Astrocyte of the cerebellum (primary cell): ENCODE data around the gene ZBTB8B.

ENCODE experiments used
- DNase-seq: peaks from one replicate; pipeline ENCODE4 v3.0.0-alpha.2; 2011; ENCODE audit warnings: low read depth
- H3K4me3 ChIP-seq: 2 replicates; pipeline ENCODE4 v1.5.1; 2011; ENCODE audit warnings: mild to moderate bottlenecking, low read depth, low read length, moderate library complexity
- in situ Hi-C: cut with HindIII; loops from 2 replicates; pipeline ENCODE4 v1.10.0; 2017; ENCODE audit warnings: low sequenced_read_pairs
- TF ChIP-seq, protein P1 (sequence below): IDR thresholded peaks from 2 replicates; pipeline ENCODE4 v1.5.1; 2012; ENCODE audit warnings: low read length, low read depth, moderate library complexity, mild to moderate bottlenecking; ENCODE audit errors: missing control alignments

Gene ZBTB8B

DNA sequence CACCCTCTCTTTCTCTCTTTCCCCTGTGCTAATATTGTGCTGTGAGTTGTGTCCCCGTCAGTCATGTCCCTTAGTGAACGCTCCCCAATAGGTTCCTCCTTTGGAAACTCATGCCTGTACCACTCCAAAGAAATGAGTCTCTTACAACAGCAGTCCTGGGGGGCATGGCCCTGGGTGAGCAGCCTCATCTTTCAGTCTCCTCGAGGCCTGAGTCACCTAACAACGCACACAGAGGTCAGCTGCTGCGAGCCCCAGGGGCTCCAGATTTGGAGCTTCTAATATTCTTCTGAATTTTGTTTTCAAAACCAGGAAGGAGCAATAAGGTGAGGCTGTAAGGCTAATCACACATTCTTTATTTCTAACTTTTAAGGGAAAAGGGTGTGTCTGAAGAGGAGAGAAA lies 43.9 kb downstream of the ZBTB8B start:
- DNase-seq: no peak
- in situ Hi-C loops: no loop called here
- no peak overlapping the region for H3K4me3 ChIP-seq
- TF ChIP-seq, protein P1, sequence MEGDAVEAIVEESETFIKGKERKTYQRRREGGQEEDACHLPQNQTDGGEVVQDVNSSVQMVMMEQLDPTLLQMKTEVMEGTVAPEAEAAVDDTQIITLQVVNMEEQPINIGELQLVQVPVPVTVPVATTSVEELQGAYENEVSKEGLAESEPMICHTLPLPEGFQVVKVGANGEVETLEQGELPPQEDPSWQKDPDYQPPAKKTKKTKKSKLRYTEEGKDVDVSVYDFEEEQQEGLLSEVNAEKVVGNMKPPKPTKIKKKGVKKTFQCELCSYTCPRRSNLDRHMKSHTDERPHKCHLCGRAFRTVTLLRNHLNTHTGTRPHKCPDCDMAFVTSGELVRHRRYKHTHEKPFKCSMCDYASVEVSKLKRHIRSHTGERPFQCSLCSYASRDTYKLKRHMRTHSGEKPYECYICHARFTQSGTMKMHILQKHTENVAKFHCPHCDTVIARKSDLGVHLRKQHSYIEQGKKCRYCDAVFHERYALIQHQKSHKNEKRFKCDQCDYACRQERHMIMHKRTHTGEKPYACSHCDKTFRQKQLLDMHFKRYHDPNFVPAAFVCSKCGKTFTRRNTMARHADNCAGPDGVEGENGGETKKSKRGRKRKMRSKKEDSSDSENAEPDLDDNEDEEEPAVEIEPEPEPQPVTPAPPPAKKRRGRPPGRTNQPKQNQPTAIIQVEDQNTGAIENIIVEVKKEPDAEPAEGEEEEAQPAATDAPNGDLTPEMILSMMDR: no peak

DNA sequence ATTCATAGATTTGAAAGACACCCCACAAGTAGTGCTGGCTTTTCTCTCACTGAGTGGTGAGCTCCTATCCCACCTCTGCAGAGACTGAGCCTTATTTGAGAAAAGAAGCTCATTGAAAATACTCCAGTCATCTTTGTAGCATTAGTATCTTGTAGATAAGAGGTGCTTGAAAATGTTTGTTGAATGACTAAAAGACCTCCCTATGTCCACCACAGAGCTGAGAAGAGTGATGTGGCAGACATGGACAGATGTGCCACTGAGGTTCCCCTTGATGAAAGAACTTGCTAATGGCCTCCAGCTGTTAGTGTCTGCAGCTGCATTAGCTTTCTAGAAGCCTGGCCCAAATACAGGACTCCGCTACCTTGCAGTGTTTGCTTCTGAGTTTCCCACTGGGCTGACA lies 45.1 kb downstream of the ZBTB8B start:
- no peak for DNase-seq
- H3K4me3 ChIP-seq: no peak overlapping the region
- TF ChIP-seq, protein P1: no peak
- in situ Hi-C loops: no loop called here
